SK-MEL-5 (cell line): ENCODE data around the gene SNX9. TPM values are rescaled to one million over a fixed set of nuclear protein-coding genes. Genes with fewer than 3 reads are reported as not detected.
"Not testable (repeated sequence)": the region's sequence is repeated elsewhere in the genome, so short reads cannot be mapped to it uniquely, and the experiment has no call there.

Source experiments
- DNase-seq: peaks from one replicate; pipeline ENCODE4 v3.0.0-alpha.2; 2016; ENCODE audit warnings: low read depth, low spot score
- in situ Hi-C: cut with HindIII; loops from 2 replicates; pipeline ENCODE4 v1.10.0; 2016; ENCODE audit warnings: low sequenced_read_pairs, high pct_unique_total_duplicates, low pct_unique_long_range_greater_than_20kb
- total RNA-seq: library from RNA; depleted of rRNA; stranded (reverse); fragments of >200 nt; shearing (Covaris generic); gene quantifications from 2 replicates; pipeline ENCODE4 v1.2.3, GENCODE V29; 2014

Gene SNX9
- total RNA-seq, 1 experiment from 2014 or later = 138 TPM

- no peak for DNase-seq
- in situ Hi-C loops = no loop called here
Observed at GRCh38 chr6:157795841-157796240, 27.2 kb upstream of the SNX9 start.

- in situ Hi-C loops = no loop called here
- no peak for DNase-seq
Observed at GRCh38 chr6:157798851-157799250, 24.2 kb upstream of the SNX9 start.

GRCh38 chr6:157799561-157799960, 23.5 kb upstream of the SNX9 start:
- in situ Hi-C loops, DNase-seq: not testable (repeated sequence)

- in situ Hi-C loops = no loop called here
- no peak for DNase-seq
Observed at GRCh38 chr6:157800420-157801237, 22.4 kb upstream of the SNX9 start.

GRCh38 chr6:157804448-157805327, 18.4 kb upstream of the SNX9 start:
- DNase-seq = no peak
- in situ Hi-C loops = no loop called here

- DNase-seq = no peak
- in situ Hi-C loops = no loop called here
Observed at GRCh38 chr6:157806131-157806855, 16.8 kb upstream of the SNX9 start.

- in situ Hi-C loops = no loop called here
- no peak for DNase-seq
Observed at GRCh38 chr6:157806856-157807215, 16.2 kb upstream of the SNX9 start.

GRCh38 chr6:157808405-157808950, 14.6 kb upstream of the SNX9 start:
- in situ Hi-C loops = no loop called here
- DNase-seq = no peak

- DNase-seq = no peak
- in situ Hi-C loops = no loop called here
Observed at GRCh38 chr6:157809613-157810012, 13.4 kb upstream of the SNX9 start.

- in situ Hi-C loops = no loop called here
- DNase-seq = no peak
Observed at GRCh38 chr6:157811137-157811475, 11.9 kb upstream of the SNX9 start.

- in situ Hi-C loops = no loop called here
- no peak for DNase-seq
Observed at GRCh38 chr6:157811476-157812173, 11.4 kb upstream of the SNX9 start.

- no peak for DNase-seq
- in situ Hi-C loops = no loop called here
Observed at GRCh38 chr6:157812425-157813171, 10.4 kb upstream of the SNX9 start.

GRCh38 chr6:157813191-157813590, 9.9 kb upstream of the SNX9 start:
- in situ Hi-C loops = no loop called here
- DNase-seq = peak; percentile 90

GRCh38 chr6:157813750-157814455, 9.1 kb upstream of the SNX9 start:
- in situ Hi-C loops = no loop called here
- no peak for DNase-seq

GRCh38 chr6:157814883-157815282, 8.2 kb upstream of the SNX9 start:
- no peak for DNase-seq
- in situ Hi-C loops = no loop called here

- in situ Hi-C loops = no loop called here
- DNase-seq = no peak
Observed at GRCh38 chr6:157821342-157822033, 1.6 kb upstream of the SNX9 start.
